Endothelial cell of umbilical vein (primary cell): ENCODE data around the gene UNC45A. TPM values are rescaled to one million over a fixed set of nuclear protein-coding genes. Genes with fewer than 3 reads are reported as not detected.

ENCODE experiments used
- BruUV-seq: library from RNA; stranded (reverse); fragments of 400-500 nt; replicated peaks from 2 replicates; lab custom pipeline; 2021; lab: Mats Ljungman, UMichigan
- CTCF ChIA-PET: fragments of 300-600, 350-600 bp; sonication (Branson Sonifier 250); formaldehyde crosslinking; loops from one replicate; lab custom pipeline; 2021; ENCODE audit warnings: antibody characterized with exemption, inconsistent platforms; lab: Charles Lee
- POLR2A ChIA-PET: fragments of 300-600, 350-600 bp; sonication (Branson Sonifier 250); formaldehyde crosslinking; loops from one replicate; lab custom pipeline; 2021; ENCODE audit warnings: antibody characterized with exemption, inconsistent platforms; lab: Charles Lee
- DNase-seq: peaks from one replicate; pipeline ENCODE4 v3.0.0-alpha.2; 2011; ENCODE audit warnings: low read depth, low spot score
- FAIRE-seq: peaks from 2 replicates; lab custom pipeline; 2011; peaks lifted over from hg19 to GRCh38; lab: Jason Lieb, UNC
- H2AFZ ChIP-seq: 2 replicates; pipeline ENCODE4 v1.6.0; 2012; ENCODE audit warnings: low read depth, low read length, control low read depth, inconsistent platforms
- H3K27ac ChIP-seq: 2 replicates; pipeline ENCODE4 v1.5.1; 2011; ENCODE audit warnings: low read depth, mild to moderate bottlenecking, control low read depth, low read length, moderate library complexity; ENCODE audit not compliant: insufficient read depth
- H3K27me3 ChIP-seq, 2 experiments: 2 replicates each; pipeline versions ENCODE4 v1.6.0 to v1.6.1; 2011; ENCODE audit warnings: low read length in 2 of 2, mixed read lengths in 1 of 2; ENCODE audit not compliant: control insufficient read depth in 2 of 2, insufficient read depth in 2 of 2
- H3K36me3 ChIP-seq, 2 experiments: 2 replicates in 1 of 2; 3 replicates in 1 of 2; pipeline ENCODE4 v1.5.1; 2011; ENCODE audit warnings: low read length in 2 of 2, mild to moderate bottlenecking in 1 of 2, moderate library complexity in 1 of 2; ENCODE audit not compliant: control insufficient read depth in 2 of 2, insufficient read depth in 2 of 2; ENCODE audit errors: extremely low read depth in 1 of 2
- H3K4me1 ChIP-seq: 3 replicates; pipeline ENCODE4 v1.5.1; 2011; ENCODE audit warnings: mild to moderate bottlenecking, low read length; ENCODE audit not compliant: control insufficient read depth, insufficient read depth; ENCODE audit errors: extremely low read depth
- H3K4me2 ChIP-seq: 2 replicates; pipeline ENCODE4 v1.6.1; 2011; ENCODE audit warnings: low read length, control low read depth, mixed read lengths; ENCODE audit not compliant: insufficient read depth
- H3K4me3 ChIP-seq, 3 experiments: fragments of 200-600 bp in 1 of 3; sonication (generic), shearing (Covaris generic) in 1 of 3; replicated peaks in 1 of 3; 2 replicates each; pipeline ENCODE4 v1.5.1; 2011 to 2016; ENCODE audit warnings: control low read depth in 3 of 3, low read length in 3 of 3, mild to moderate bottlenecking in 2 of 3, inconsistent platforms in 1 of 3, low read depth in 1 of 3, moderate library complexity in 1 of 3; ENCODE audit not compliant: insufficient read depth in 1 of 3
- H3K79me2 ChIP-seq: 2 replicates; pipeline ENCODE4 v1.6.0; 2012; ENCODE audit warnings: low read length, inconsistent platforms; ENCODE audit not compliant: control insufficient read depth, insufficient read depth
- H3K9ac ChIP-seq: replicated peaks from 2 replicates; pipeline ENCODE3; 2011; ENCODE audit warnings: low read length, control low read depth; ENCODE audit not compliant: insufficient read depth; ENCODE audit errors: extremely low read depth
- H3K9me1 ChIP-seq: replicated peaks from 3 replicates; pipeline ENCODE4 v1.6.0; 2011; ENCODE audit warnings: mild to moderate bottlenecking, low read length; ENCODE audit not compliant: control insufficient read depth, insufficient read depth; ENCODE audit errors: extremely low read depth
- H3K9me3 ChIP-seq: replicated peaks from 2 replicates; pipeline ENCODE4 v1.5.1; 2012; ENCODE audit warnings: low read length, inconsistent platforms; ENCODE audit not compliant: control insufficient read depth, insufficient read depth
- H4K20me1 ChIP-seq: replicated peaks from 2 replicates; pipeline ENCODE3; 2011; ENCODE audit warnings: mild to moderate bottlenecking, low read length; ENCODE audit not compliant: control insufficient read depth, insufficient read depth; ENCODE audit errors: extremely low read depth
- EZH2 ChIP-seq: IDR thresholded peaks from 2 replicates; pipeline ENCODE4 v1.6.1; 2012; ENCODE audit warnings: borderline replicate concordance, low read depth, mild to moderate bottlenecking, moderate library complexity, low read length, inconsistent platforms; ENCODE audit not compliant: severe bottlenecking
- FOS ChIP-seq: IDR thresholded peaks from 2 replicates; pipeline ENCODE4 v1.6.1; 2011; ENCODE audit warnings: mild to moderate bottlenecking, low read length, moderate library complexity, borderline replicate concordance; ENCODE audit not compliant: insufficient read depth
- GATA2 ChIP-seq: IDR thresholded peaks from 2 replicates; pipeline ENCODE4 v1.7.0; 2011; ENCODE audit warnings: low read depth, mild to moderate bottlenecking, moderate library complexity, mixed read lengths, low read length; ENCODE audit not compliant: insufficient read length, insufficient read depth
- JUN ChIP-seq: IDR thresholded peaks from 2 replicates; pipeline ENCODE4 v1.6.1; 2011; ENCODE audit warnings: borderline replicate concordance, low read depth; ENCODE audit not compliant: insufficient read length, insufficient read depth
- MYC ChIP-seq: IDR thresholded peaks from one replicate; pipeline ENCODE4 v1.6.1; 2011; ENCODE audit warnings: mild to moderate bottlenecking, low read depth, low read length
- POLR2A ChIP-seq: IDR thresholded peaks from 2 replicates; pipeline ENCODE4 v1.6.1; 2012; ENCODE audit warnings: low read depth, mild to moderate bottlenecking, control low read depth, low read length
- POLR2AphosphoS5 ChIP-seq: IDR thresholded peaks from 2 replicates; pipeline ENCODE4 v1.6.1; 2012; ENCODE audit warnings: low read depth, mild to moderate bottlenecking, control low read depth, low read length, moderate library complexity; ENCODE audit not compliant: insufficient read depth
- dilution Hi-C: fragments of 300-500 bp; cut with MboI; formaldehyde crosslinking; loops from one replicate; pipeline ENCODE4 v1.15.0; 2019; ENCODE audit warnings: low sequenced_read_pairs; ENCODE audit not compliant: extremely low pct_ligation_motif_present
- intact Hi-C: fragments of 100-400 bp; cut with micrococcal nuclease; formaldehyde crosslinking; loops from one replicate; pipeline ENCODE4 v1.10.0; 2022
- polyA plus RNA-seq, 4 experiments: library from polyadenylated mRNA; depleted of rRNA in 3 of 4; stranded (reverse) in 3 of 4; unstranded in 1 of 4; fragments of >200 nt; gene quantifications; 2 replicates each; pipeline versions ENCODE4 v1.2.1 to v1.2.3, GENCODE V29; 2011 to 2012; ENCODE audit warnings: missing spikeins in 1 of 4
- small RNA-seq: library from RNA; depleted of rRNA; stranded (forward); fragments of <200 nt; gene quantifications from one replicate; pipeline ENCODE3, GENCODE V24; 2012; ENCODE audit warnings: low replicate concordance, low read depth; ENCODE audit not compliant: insufficient read depth, insufficient read length
- total RNA-seq: library from RNA; stranded (reverse); gene quantifications from 2 replicates; pipeline ENCODE4 v1.2.3, GENCODE V29; 2021
- TF ChIP-seq, protein P1 (sequence below), 2 donors: IDR thresholded peaks; 1 replicate in 1 of 2; 2 replicates in 1 of 2; pipeline ENCODE4 v1.5.1; 2011; ENCODE audit warnings: low read length in 2 of 2, mild to moderate bottlenecking in 2 of 2, moderate library complexity in 2 of 2, control low read depth in 1 of 2, inconsistent platforms in 1 of 2, low read depth in 1 of 2; ENCODE audit not compliant: insufficient read depth in 1 of 2; ENCODE audit errors: extremely low read depth in 1 of 2
- TF ChIP-seq, protein P2 (sequence below): IDR thresholded peaks from 2 replicates; pipeline ENCODE4 v1.6.1; 2011; ENCODE audit not compliant: insufficient read depth, insufficient read length

Gene UNC45A
- total and polyA plus RNA-seq, 2 donors (not counting 3 experiments of a cell fraction or from before 2014, with no cell fraction given), result 103 to 106 TPM

DNA sequence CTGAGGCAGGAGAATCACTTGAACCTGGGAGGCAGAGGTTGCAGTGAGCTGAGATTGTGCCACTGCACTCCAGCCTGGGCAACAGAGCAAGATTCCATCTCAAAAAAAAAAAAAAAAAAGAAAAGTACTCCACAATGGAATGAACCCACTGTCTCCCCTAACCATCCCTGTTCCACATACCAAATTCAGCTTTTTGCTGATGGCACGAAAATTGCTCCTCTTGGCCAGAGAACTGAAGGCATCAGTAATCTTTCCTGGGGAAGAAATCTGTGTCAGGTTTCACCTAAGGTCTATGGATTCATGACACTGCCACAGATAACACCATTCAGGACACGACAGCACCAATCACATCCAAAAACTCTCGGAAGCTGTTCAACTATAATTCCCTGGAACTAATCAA lies 66.1 kb downstream of the UNC45A start:
- FAIRE-seq, result no peak
- intact Hi-C loops (no loop called here), dilution Hi-C loops (no loop called here)
- Histone ChIP-seq H3K9me1 (no peaks in the 10 kb centered on the region), H3K9ac (no peak overlapping the region), H4K20me1 (no peaks in the 10 kb centered on the region), H3K27me3 (no peaks in the 10 kb centered on the region), H3K79me2 (peaks cover under 1% of the 10 kb centered on the region), H3K4me2 (no peak overlapping the region), H3K4me3 (no peak overlapping the region), H3K9me3 (no peaks in the 10 kb centered on the region), H3K4me1 (no peaks in the 10 kb centered on the region), H2AFZ (no peak overlapping the region), H3K36me3 (peaks cover 20 to 40% of the 10 kb centered on the region in 2 experiments), H3K27ac (no peak overlapping the region)
- ChIA-PET POLR2A (no interaction called here), CTCF (interaction anchor here (1.0 to 1.3 kb wide), 2 partner anchors 13 to 301 kb away, joined by 3 read pairs; no protein-coding TSS in a partner anchor)
- TF ChIP-seq MYC, result no peak
- TF ChIP-seq POLR2A, result no peak
- no peak for TF ChIP-seq GATA2
- TF ChIP-seq, protein P1, sequence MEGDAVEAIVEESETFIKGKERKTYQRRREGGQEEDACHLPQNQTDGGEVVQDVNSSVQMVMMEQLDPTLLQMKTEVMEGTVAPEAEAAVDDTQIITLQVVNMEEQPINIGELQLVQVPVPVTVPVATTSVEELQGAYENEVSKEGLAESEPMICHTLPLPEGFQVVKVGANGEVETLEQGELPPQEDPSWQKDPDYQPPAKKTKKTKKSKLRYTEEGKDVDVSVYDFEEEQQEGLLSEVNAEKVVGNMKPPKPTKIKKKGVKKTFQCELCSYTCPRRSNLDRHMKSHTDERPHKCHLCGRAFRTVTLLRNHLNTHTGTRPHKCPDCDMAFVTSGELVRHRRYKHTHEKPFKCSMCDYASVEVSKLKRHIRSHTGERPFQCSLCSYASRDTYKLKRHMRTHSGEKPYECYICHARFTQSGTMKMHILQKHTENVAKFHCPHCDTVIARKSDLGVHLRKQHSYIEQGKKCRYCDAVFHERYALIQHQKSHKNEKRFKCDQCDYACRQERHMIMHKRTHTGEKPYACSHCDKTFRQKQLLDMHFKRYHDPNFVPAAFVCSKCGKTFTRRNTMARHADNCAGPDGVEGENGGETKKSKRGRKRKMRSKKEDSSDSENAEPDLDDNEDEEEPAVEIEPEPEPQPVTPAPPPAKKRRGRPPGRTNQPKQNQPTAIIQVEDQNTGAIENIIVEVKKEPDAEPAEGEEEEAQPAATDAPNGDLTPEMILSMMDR (IDR thresholded peaks at IDR 0.05; ENCODE audit: extremely low read depth in 1 of 2, insufficient read depth in 1 of 2, low read depth in 1 of 2, low read length in 2 of 2), result no peak
- no peak for TF ChIP-seq POLR2AphosphoS5
- TF ChIP-seq JUN, result no peak
- TF ChIP-seq EZH2, result no peak
- TF ChIP-seq FOS, result no peak
- TF ChIP-seq, protein P2, sequence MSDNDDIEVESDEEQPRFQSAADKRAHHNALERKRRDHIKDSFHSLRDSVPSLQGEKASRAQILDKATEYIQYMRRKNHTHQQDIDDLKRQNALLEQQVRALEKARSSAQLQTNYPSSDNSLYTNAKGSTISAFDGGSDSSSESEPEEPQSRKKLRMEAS, result no peak
- DNase-seq, result no peak
- BruUV-seq, result no TSS peak

Small RNA genes lying within 50 kb of the gene (small RNA-seq; reads per million reads assigned to genes)
- not detected for gene RF00019

Other genes with a start within 250 kb of the UNC45A start
- 17.3 and 18.6 TPM in 2 replicates for gene BLM, start 217.9 kb upstream of the UNC45A start, total RNA-seq
- 3.2 and 3.8 TPM in 2 replicates for gene BLM, start 217.9 kb upstream of the UNC45A start, polyA plus RNA-seq
- 131 and 145 TPM in 2 replicates for gene FURIN, start 66.7 kb upstream of the UNC45A start, total RNA-seq
- 77.4 and 96.9 TPM in 2 replicates for gene FURIN, start 66.7 kb upstream of the UNC45A start, polyA plus RNA-seq
- 51.0 and 58.1 TPM in 2 replicates for gene FES, start 50.8 kb upstream of the UNC45A start, total RNA-seq
- 41.5 and 55.7 TPM in 2 replicates for gene FES, start 50.8 kb upstream of the UNC45A start, polyA plus RNA-seq
- gene MAN2A2, start 32.0 kb upstream of the UNC45A start, total RNA-seq, result 52.1 and 60.9 TPM in 2 replicates
- gene MAN2A2, start 32.0 kb upstream of the UNC45A start, polyA plus RNA-seq, result 77.7 and 106 TPM in 2 replicates
- 12.3 and 16.0 TPM in 2 replicates for gene HDDC3, start 2.7 kb upstream of the UNC45A start, total RNA-seq
- gene HDDC3, start 2.7 kb upstream of the UNC45A start, polyA plus RNA-seq, result 20.2 and 21.8 TPM in 2 replicates
- gene RCCD1, start 19.6 kb downstream of the UNC45A start, total RNA-seq, result 13.3 and 15.3 TPM in 2 replicates
- gene RCCD1, start 19.6 kb downstream of the UNC45A start, polyA plus RNA-seq, result 7.7 and 8.8 TPM in 2 replicates
- gene PRC1, start 59.2 kb downstream of the UNC45A start, total RNA-seq, result 171 and 185 TPM in 2 replicates
- 270 and 280 TPM in 2 replicates for gene PRC1, start 59.2 kb downstream of the UNC45A start, polyA plus RNA-seq
- gene VPS33B, start 87.3 kb downstream of the UNC45A start, total RNA-seq, result 14.2 and 14.7 TPM in 2 replicates
- 10.4 and 11.8 TPM in 2 replicates for gene VPS33B, start 87.3 kb downstream of the UNC45A start, polyA plus RNA-seq
- not detected in 2 replicates for gene SV2B, start 165.0 kb downstream of the UNC45A start, total RNA-seq
- gene SV2B, start 165.0 kb downstream of the UNC45A start, polyA plus RNA-seq, result not detected in 2 replicates